ENCODE data around the gene S1PR2.

Gene S1PR2

GRCh38 chr19:10266706-10267105 is 35.6 kb upstream of the S1PR2 start:
- no peak overlapping the region for H3K9ac ChIP-seq (ENCODE audit: low read depth, low read length)
- H3K4me1 ChIP-seq (ENCODE audit: control insufficient read depth, insufficient read depth, low read length), result peaks cover 2% of the 10 kb centered on the region
- H3K9me3 ChIP-seq (ENCODE audit: control insufficient read depth, insufficient read depth, low read length), result no peaks in the 10 kb centered on the region
- peaks cover 26% of the 10 kb centered on the region for H3K27me3 ChIP-seq (ENCODE audit: control insufficient read depth, insufficient read depth, low read length)
- no peaks in the 10 kb centered on the region for H3K36me3 ChIP-seq (ENCODE audit: control insufficient read depth, insufficient read depth, low read length)
- no peak overlapping the region for H3K4me3 ChIP-seq (ENCODE audit: low read depth, low read length)

GRCh38 chr19:10262771-10263170 is 31.6 kb upstream of the S1PR2 start:
- H3K4me1 ChIP-seq (ENCODE audit: control insufficient read depth, insufficient read depth, low read length), result no peaks in the 10 kb centered on the region
- no peak overlapping the region for H3K4me3 ChIP-seq (ENCODE audit: low read depth, low read length)
- H3K27me3 ChIP-seq (ENCODE audit: control insufficient read depth, insufficient read depth, low read length), result no peaks in the 10 kb centered on the region
- H3K36me3 ChIP-seq (ENCODE audit: control insufficient read depth, insufficient read depth, low read length), result peaks cover 11% of the 10 kb centered on the region
- no peak overlapping the region for H3K9ac ChIP-seq (ENCODE audit: low read depth, low read length)
- no peaks in the 10 kb centered on the region for H3K9me3 ChIP-seq (ENCODE audit: control insufficient read depth, insufficient read depth, low read length)

GRCh38 chr19:10260141-10260584 is 29.0 kb upstream of the S1PR2 start:
- no peak overlapping the region for H3K9ac ChIP-seq (ENCODE audit: low read depth, low read length)
- no peaks in the 10 kb centered on the region for H3K9me3 ChIP-seq (ENCODE audit: control insufficient read depth, insufficient read depth, low read length)
- H3K4me3 ChIP-seq (ENCODE audit: low read depth, low read length), result no peak overlapping the region
- H3K36me3 ChIP-seq (ENCODE audit: control insufficient read depth, insufficient read depth, low read length), result peaks cover 26% of the 10 kb centered on the region
- H3K4me1 ChIP-seq (ENCODE audit: control insufficient read depth, insufficient read depth, low read length), result no peaks in the 10 kb centered on the region
- no peaks in the 10 kb centered on the region for H3K27me3 ChIP-seq (ENCODE audit: control insufficient read depth, insufficient read depth, low read length)

GRCh38 chr19:10259162-10259905 is 28.2 kb upstream of the S1PR2 start:
- no peaks in the 10 kb centered on the region for H3K27me3 ChIP-seq (ENCODE audit: control insufficient read depth, insufficient read depth, low read length)
- no peaks in the 10 kb centered on the region for H3K4me1 ChIP-seq (ENCODE audit: control insufficient read depth, insufficient read depth, low read length)
- H3K9me3 ChIP-seq (ENCODE audit: control insufficient read depth, insufficient read depth, low read length), result no peaks in the 10 kb centered on the region
- H3K36me3 ChIP-seq (ENCODE audit: control insufficient read depth, insufficient read depth, low read length), result peaks cover 27% of the 10 kb centered on the region
- no peak overlapping the region for H3K4me3 ChIP-seq (ENCODE audit: low read depth, low read length)
- no peak overlapping the region for H3K9ac ChIP-seq (ENCODE audit: low read depth, low read length)

- peaks cover 27% of the 10 kb centered on the region for H3K36me3 ChIP-seq (ENCODE audit: control insufficient read depth, insufficient read depth, low read length)
- no peaks in the 10 kb centered on the region for H3K4me1 ChIP-seq (ENCODE audit: control insufficient read depth, insufficient read depth, low read length)
- H3K4me3 ChIP-seq (ENCODE audit: low read depth, low read length), result no peak overlapping the region
- no peaks in the 10 kb centered on the region for H3K9me3 ChIP-seq (ENCODE audit: control insufficient read depth, insufficient read depth, low read length)
- H3K9ac ChIP-seq (ENCODE audit: low read depth, low read length), result no peak overlapping the region
- no peaks in the 10 kb centered on the region for H3K27me3 ChIP-seq (ENCODE audit: control insufficient read depth, insufficient read depth, low read length)
Observed at GRCh38 chr19:10258080-10258710, 27.1 kb upstream of the S1PR2 start.

- Histone ChIP-seq H3K9ac (ENCODE audit: low read depth, low read length) (no peak overlapping the region), H3K9me3 (ENCODE audit: control insufficient read depth, insufficient read depth, low read length) (no peaks in the 10 kb centered on the region), H3K4me3 (ENCODE audit: low read depth, low read length) (no peak overlapping the region), H3K36me3 (ENCODE audit: control insufficient read depth, insufficient read depth, low read length) (peaks cover 30% of the 10 kb centered on the region), H3K27me3 (ENCODE audit: control insufficient read depth, insufficient read depth, low read length) (no peaks in the 10 kb centered on the region), H3K4me1 (ENCODE audit: control insufficient read depth, insufficient read depth, low read length) (no peaks in the 10 kb centered on the region)
Observed at GRCh38 chr19:10256970-10257615, 26.0 kb upstream of the S1PR2 start.

- Histone ChIP-seq H3K4me1 (ENCODE audit: control insufficient read depth, insufficient read depth, low read length) (no peaks in the 10 kb centered on the region), H3K9ac (ENCODE audit: low read depth, low read length) (no peak overlapping the region), H3K36me3 (ENCODE audit: control insufficient read depth, insufficient read depth, low read length) (peaks cover 33% of the 10 kb centered on the region), H3K9me3 (ENCODE audit: control insufficient read depth, insufficient read depth, low read length) (no peaks in the 10 kb centered on the region), H3K4me3 (ENCODE audit: low read depth, low read length) (no peak overlapping the region), H3K27me3 (ENCODE audit: control insufficient read depth, insufficient read depth, low read length) (no peaks in the 10 kb centered on the region)
Observed at GRCh38 chr19:10256551-10256950, 25.4 kb upstream of the S1PR2 start.

GRCh38 chr19:10255358-10255757 is 24.2 kb upstream of the S1PR2 start:
- Histone ChIP-seq H3K9ac (ENCODE audit: low read depth, low read length) (no peak overlapping the region), H3K4me3 (ENCODE audit: low read depth, low read length) (no peak overlapping the region), H3K36me3 (ENCODE audit: control insufficient read depth, insufficient read depth, low read length) (peaks cover 33% of the 10 kb centered on the region), H3K27me3 (ENCODE audit: control insufficient read depth, insufficient read depth, low read length) (no peaks in the 10 kb centered on the region), H3K4me1 (ENCODE audit: control insufficient read depth, insufficient read depth, low read length) (no peaks in the 10 kb centered on the region), H3K9me3 (ENCODE audit: control insufficient read depth, insufficient read depth, low read length) (no peaks in the 10 kb centered on the region)

GRCh38 chr19:10254244-10254643 is 23.1 kb upstream of the S1PR2 start:
- Histone ChIP-seq H3K9me3 (ENCODE audit: control insufficient read depth, insufficient read depth, low read length) (no peaks in the 10 kb centered on the region), H3K4me3 (ENCODE audit: low read depth, low read length) (no peak overlapping the region), H3K4me1 (ENCODE audit: control insufficient read depth, insufficient read depth, low read length) (no peaks in the 10 kb centered on the region), H3K27me3 (ENCODE audit: control insufficient read depth, insufficient read depth, low read length) (no peaks in the 10 kb centered on the region), H3K9ac (ENCODE audit: low read depth, low read length) (no peak overlapping the region), H3K36me3 (ENCODE audit: control insufficient read depth, insufficient read depth, low read length) (peaks cover 33% of the 10 kb centered on the region)

- H3K36me3 ChIP-seq (ENCODE audit: control insufficient read depth, insufficient read depth, low read length), result peaks cover 21% of the 10 kb centered on the region
- H3K27me3 ChIP-seq (ENCODE audit: control insufficient read depth, insufficient read depth, low read length), result no peaks in the 10 kb centered on the region
- no peaks in the 10 kb centered on the region for H3K9me3 ChIP-seq (ENCODE audit: control insufficient read depth, insufficient read depth, low read length)
- peak overlapping the region; percentile 99 for H3K4me3 ChIP-seq (ENCODE audit: low read depth, low read length)
- H3K9ac ChIP-seq (ENCODE audit: low read depth, low read length), result peak overlapping the region; percentile 92
- no peaks in the 10 kb centered on the region for H3K4me1 ChIP-seq (ENCODE audit: control insufficient read depth, insufficient read depth, low read length)
Observed at GRCh38 chr19:10252707-10253106, 21.6 kb upstream of the S1PR2 start.

GRCh38 chr19:10251792-10252694 is 20.9 kb upstream of the S1PR2 start, which contains the start of gene MRPL4:
MRPL4 (plus strand) TSS chr19:10252214; CDS start chr19:10252254, 40 bp downstream.
- Histone ChIP-seq H3K36me3 (ENCODE audit: control insufficient read depth, insufficient read depth, low read length) (peaks cover 18% of the 10 kb centered on the region), H3K4me3 (ENCODE audit: low read depth, low read length) (peak within 1 kb of the TSS; percentile 99), H3K4me1 (ENCODE audit: control insufficient read depth, insufficient read depth, low read length) (no peaks in the 10 kb centered on the region), H3K9ac (ENCODE audit: low read depth, low read length) (peak within 1 kb of the TSS; percentile 92), H3K9me3 (ENCODE audit: control insufficient read depth, insufficient read depth, low read length) (no peaks in the 10 kb centered on the region), H3K27me3 (ENCODE audit: control insufficient read depth, insufficient read depth, low read length) (no peaks in the 10 kb centered on the region)

Data from iPS-15b (cell line).